Activated CD4-positive, alpha-beta T cell treated with anti-CD3 and anti-CD28 coated beads, Interleukin-2, amount 50 U/mL, for 48 hours (primary cell): Measurements from ENCODE around the gene OR3A2.
"Not testable (repeated sequence)": the region's sequence is repeated elsewhere in the genome, so short reads cannot be mapped to it uniquely, and the experiment has no call there.

Experiments
- DNase-seq, 2 experiments: peaks; one replicate each; pipeline ENCODE4 v3.0.0-alpha.2; 2020

OR3A2 gene

GRCh38 chr17:3282901-3283300 is 103.2 kb downstream of the OR3A2 start:
- no peak for DNase-seq

- DNase-seq: no peak
These were observed 110.0 kb downstream of the OR3A2 start for GRCh38 chr17:3276126-3276525.

DNA sequence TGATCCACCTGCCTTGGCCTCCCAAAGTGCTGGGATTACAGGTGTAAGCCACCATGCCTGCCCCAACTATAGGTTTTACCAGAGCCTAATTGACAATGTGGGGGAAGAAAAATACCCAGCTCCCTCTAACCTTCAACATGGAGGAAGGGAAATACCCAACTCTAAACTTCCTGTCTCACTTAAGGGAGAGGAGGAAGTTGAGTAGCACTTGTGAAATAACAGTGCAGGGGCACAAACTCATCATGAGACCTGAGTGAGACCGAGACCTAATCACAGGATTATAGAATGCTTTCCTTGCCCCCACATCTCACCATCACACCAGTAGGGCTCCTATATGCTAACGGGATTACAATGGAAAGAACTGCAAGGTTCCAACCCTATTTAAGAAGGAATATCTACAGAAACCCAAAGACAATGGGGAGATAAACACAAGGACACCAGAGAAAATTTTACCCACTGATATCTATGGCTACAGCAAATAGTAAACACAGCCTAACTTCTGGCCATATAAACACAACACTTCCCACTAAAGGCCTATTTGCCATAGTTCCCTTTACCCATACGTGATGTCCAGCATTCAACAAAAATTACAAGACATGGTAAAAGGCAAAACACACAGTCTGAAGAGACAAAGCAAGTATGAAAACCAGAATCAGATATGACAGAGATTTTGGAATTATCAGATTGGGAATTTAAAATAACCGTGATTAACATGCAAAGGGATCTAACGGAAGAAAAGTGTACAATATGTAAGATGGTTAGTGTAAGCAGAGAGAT is 114.8 kb downstream of the OR3A2 start:
- no peak for DNase-seq

DNA sequence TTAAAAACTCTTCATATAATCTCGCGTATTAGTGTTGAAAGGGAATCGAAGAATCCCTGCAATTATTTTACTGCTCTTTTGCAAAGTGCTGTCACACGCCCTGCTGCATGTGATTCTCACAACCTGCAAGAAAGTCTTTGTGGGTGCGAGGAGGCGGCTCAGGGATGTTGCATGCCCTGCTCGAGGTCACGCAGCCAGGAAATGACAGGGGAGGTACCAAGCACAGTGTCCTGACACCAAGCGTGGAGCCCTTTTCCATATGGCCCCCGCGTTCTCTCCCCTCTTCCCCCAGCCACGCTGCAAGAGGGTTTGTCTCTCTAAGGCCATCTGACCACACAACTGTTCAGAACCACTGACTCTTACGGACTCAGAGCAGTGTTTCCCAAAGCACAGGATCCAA is 125.5 kb downstream of the OR3A2 start:
- no peak for DNase-seq

DNA sequence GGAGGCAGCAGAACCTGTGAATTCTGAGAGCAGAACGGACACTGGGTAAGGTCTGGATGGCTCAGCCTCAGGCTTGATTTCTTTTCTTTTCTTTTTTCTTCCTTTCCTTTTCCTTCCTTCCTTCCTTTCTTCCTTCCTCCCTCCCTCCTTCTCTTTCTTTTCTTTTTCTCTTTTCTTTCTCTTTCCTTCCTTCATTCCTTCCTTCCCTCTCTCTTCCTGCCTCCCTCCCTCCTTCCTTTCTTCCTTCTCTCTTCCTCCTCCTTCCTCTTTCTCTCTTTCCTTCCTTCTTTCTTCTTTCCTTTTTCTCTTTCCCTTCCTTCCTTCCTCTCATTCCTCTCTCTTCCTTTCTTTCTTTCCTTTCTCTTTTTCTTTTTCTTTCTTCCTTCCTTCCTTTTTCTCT is 125.9 kb downstream of the OR3A2 start:
- DNase-seq: no peak

- no peak for DNase-seq
These were observed 129.5 kb downstream of the OR3A2 start for GRCh38 chr17:3256575-3256974.

DNA sequence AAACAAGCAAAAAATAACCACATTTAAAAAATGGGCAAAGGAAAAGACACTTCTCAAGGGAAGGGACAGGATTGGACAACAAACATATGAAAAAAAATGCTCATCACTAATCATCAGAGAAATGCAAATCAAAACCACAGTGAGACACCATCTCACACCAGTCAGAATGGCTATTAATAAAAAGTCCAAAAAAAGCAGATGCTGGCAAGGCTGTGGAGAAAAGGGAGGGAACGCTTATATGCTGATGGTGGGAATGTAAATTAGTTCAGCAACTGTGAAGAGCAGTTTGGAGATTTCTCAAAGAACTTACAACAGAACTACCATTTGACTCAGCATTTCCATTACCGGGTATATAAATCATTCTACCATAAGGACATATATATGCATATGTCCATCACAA is 137.1 kb downstream of the OR3A2 start:
- DNase-seq: not testable (repeated sequence)

DNA sequence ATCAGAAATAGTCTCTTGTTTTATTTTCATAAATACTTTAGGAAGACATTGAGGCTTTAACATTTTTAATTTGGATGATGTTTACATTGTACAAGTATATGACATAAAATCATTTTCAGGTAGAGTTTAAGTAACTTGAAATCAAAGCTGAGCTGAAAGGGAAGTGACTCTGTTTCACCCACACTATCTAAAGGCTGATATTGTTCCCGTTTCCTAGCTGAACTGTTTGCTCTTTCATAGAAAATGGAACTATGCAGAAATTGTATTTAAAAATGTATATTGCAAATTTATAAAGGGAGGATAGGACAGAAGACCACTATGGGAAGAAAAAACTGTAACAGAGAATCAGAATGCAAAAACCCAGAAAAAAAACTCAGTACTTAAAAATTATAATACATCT is 141.3 kb downstream of the OR3A2 start:
- not testable (repeated sequence) for DNase-seq

DNA sequence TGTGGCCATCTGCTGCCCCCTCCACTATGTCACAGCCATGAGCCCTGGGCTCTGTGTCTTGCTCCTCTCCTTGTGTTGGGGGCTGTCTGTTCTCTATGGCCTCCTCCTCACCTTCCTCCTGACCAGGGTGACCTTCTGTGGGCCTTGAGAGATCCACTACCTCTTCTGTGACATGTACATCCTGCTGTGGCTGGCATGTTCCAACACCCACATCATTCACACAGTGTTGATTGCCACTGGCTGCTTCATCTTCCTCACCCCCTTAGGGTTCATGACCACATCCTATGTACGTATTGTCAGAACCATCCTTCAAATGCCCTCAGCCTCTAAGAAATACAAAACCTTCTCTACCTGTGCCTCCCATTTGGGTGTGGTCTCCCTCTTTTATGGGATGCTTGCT is 145.1 kb downstream of the OR3A2 start:
- not testable (repeated sequence) for DNase-seq

DNA sequence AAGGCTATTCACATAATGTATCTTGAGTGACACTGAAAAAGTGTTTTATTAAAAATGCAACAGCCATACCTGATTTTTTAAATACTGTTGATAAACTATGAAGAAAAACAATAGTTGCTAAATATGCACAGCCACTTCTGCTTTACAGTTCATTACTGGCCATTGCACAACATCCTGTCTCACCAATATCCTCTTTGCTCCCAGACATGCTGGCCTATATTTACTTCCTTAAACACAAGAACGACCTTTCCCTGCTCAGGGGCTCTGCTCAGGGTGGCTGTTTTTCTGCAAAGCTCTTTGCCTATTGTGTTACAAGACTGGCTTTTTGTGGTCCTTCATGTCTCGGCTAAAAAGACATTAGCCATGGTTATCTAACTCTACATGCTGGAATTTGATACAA is 147.4 kb downstream of the OR3A2 start:
- not testable (repeated sequence) for DNase-seq

DNA sequence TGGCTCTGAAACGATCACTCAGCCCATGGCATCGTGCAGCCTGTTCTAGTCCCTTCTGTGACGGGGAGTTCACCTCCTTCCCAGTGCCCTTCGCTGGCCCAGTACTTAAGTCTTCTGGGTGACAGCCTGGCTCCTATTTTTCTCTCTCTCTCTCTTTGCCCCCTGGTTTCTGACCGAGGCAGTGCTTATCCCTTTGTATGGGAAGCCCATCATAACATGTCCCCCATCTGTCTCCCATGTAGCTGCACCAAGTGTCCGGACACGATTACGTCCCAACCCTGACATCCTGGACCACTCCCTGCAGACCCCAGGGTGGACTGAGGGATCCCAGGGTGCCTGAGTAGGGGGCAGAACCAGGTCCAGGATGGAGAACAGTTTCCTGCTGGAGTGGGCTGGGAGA is 153.8 kb downstream of the OR3A2 start:
- DNase-seq: not testable (repeated sequence)
